ACHN (cell line): ENCODE results near the gene EIF2S2.

Source experiments
- DNase-seq: peaks from one replicate; pipeline ENCODE4 v3.0.0-alpha.2; 2015
- in situ Hi-C: cut with HindIII; loops from 2 replicates; pipeline ENCODE4 v1.10.0; 2017; ENCODE audit warnings: low sequenced_read_pairs, low pct_ligation_motif_present, low pct_unique_long_range_greater_than_20kb

Gene EIF2S2

DNA sequence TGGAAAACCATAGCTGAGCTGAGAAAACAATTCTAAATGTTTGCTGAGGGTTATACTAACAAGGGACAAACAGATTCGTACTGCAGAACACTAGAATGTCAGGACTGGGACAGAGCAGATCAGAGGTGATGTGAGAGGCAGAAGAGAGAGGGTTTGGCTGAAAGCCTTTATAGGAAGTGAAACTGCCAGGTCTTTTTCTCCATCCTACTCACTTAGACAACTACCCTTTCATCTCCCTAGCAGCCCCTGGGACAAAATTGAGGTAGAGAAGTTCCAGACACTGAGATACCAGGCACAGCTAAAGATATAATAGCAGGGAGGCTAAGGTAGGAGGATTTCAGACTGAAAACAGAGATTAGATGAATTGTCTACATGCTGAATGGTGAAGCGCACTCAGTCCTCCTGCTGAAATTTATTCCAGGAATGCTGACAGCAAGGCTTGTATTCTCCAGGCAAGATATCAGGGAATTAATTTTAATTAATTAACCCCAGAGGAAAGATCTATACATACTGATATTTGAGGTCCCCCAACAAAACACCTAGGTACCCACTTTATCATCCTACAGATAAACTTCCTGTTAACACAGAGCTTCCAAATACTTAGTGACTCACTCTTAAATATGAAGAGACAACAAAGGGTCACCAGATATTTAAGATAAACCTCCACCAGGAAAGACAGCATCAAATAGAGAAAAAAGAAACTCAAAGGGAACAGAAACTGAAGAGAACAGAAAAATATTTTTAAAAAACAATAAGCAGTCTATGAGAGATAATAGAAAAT, 12.6 kb upstream of the EIF2S2 start:
- no peak for DNase-seq
- in situ Hi-C loops: no loop called here

DNA sequence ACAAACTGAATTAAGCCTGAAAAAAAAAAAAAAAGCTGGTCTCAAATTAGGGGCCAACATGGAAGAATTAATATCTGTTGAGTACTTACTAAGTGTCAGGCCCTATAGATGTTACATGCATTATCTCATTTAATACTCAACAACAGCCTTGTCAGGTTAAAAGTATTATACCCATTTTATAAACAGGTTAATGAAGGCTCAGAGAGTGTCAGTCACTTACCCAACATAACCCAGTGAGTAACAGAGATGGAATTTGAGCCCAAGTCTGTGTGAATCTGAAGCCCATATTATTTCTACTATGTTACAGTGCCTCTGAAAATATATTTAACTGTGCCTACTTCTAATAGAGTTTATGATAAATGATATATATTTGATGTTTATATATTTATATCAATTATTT, 11.3 kb upstream of the EIF2S2 start:
- in situ Hi-C loops: no loop called here
- no peak for DNase-seq

DNA sequence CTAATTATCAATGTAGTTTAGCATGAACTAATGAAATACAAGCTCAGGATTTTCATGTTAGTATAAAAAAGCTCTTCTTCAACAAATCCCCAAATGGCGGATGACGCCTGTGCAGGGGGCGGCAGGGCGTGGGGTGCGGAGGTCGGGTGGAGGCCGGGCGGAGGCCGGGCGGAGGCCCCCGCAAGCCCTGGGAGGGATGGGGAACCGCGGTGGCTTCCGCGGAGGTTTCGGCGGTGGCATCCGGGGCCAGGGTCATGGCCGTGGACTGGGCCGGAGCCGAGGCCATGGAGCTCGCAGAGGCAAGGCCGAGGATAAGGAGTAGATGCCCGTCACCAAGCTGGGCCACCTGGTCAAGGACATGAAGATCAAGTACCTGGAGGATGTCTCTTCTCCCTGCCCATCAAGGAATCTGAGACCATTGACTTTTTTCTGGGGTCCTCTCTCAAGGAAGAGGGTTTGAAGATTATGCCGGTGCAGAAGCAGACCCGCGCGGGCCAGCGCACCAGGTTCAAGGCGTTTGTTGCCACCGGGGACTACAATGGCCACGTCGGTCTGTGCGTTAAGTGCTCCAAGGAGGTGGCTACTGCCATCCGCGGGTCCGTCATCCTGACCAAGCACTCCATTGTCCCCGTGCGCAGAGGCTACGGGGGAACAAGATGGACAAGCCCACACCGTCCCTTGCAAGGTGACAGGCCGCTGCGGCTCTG, 10.4 kb upstream of the EIF2S2 start:
- in situ Hi-C loops: no loop called here
- DNase-seq: no peak

DNA sequence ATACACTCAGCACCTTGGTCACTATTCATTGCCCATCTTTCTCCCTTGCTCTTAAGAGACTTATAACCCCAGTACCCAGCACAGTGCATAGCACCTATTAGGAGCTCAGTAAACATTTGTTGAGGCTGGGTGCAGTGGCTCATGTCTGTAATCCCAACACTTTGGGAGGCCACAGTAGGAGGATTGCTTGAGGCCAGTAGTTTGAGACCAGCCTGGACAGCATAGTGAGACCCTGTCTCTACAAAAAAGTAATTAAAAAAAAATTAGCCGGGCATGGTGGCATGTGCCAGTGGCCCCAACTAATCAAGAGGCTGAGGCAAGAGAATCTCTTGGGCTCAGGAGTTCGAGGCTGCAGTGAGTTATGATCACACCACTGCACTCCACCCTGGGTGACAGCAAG, 8.2 kb upstream of the EIF2S2 start:
- in situ Hi-C loops: no loop called here
- no peak for DNase-seq

DNA sequence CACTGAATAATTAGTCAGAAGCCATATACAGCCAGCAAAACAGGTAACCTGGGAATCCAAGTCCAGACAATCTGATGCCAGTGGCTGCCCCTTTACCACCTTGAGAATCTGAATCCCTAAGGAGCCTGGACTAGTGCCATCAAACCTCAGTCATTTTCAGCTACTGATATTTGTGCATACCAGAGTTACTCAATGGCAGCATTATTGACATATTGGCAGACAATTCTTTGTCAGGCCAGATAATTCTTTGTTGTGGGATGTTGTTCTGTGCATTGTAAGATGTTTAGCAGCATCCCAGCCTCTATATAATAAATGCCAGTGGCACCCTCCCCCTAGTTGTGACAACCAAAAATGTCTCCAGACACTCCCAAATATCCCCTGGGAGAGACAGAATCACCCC, 3.2 kb upstream of the EIF2S2 start:
- in situ Hi-C loops: no loop called here
- DNase-seq: no peak

DNA sequence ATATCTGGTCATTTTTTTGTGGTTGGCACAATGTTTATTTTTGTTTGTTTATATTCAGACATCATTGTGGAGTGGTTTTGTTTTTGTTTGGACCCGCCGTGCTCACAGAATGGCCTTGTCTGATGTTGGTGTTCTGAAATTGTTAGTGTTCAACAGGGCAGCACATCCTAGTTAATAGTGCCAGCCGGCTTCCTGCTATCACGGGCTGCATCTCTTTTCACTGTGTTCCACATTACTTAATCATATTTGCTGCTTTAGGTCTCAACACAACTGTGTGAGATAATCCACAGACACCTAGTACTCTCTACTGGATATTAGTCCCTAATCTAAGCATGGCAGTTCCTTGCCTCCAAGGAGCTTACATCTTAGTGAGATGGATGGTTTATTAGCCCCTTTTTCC, 2.8 kb upstream of the EIF2S2 start:
- DNase-seq: no peak
- in situ Hi-C loops: no loop called here

DNA sequence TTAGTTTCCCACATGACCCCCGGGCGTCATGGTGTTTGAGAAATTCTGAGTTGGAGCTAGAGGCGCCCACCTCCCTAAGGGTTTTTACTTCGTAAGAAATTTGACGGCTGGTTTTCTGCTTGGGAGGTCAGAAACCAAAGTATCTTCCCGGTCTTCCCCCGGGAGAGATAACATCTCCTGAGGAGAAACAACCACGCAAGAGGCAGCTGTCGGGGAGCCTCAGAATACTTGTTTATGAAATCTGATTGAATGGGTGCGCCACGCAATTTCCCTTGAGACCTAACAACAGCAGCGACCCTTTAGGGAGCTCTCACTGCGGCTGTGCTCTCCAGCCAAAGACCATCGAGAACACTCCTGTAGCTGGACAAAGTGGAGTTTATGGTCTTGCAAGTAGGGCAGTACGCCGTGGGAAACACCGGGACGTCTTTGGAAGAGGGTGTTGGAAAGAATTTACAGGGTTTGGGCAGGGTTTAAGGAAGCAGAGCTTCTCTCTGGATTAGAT, 608 bp upstream of the EIF2S2 start:
- DNase-seq: peak; percentile 20

DNA sequence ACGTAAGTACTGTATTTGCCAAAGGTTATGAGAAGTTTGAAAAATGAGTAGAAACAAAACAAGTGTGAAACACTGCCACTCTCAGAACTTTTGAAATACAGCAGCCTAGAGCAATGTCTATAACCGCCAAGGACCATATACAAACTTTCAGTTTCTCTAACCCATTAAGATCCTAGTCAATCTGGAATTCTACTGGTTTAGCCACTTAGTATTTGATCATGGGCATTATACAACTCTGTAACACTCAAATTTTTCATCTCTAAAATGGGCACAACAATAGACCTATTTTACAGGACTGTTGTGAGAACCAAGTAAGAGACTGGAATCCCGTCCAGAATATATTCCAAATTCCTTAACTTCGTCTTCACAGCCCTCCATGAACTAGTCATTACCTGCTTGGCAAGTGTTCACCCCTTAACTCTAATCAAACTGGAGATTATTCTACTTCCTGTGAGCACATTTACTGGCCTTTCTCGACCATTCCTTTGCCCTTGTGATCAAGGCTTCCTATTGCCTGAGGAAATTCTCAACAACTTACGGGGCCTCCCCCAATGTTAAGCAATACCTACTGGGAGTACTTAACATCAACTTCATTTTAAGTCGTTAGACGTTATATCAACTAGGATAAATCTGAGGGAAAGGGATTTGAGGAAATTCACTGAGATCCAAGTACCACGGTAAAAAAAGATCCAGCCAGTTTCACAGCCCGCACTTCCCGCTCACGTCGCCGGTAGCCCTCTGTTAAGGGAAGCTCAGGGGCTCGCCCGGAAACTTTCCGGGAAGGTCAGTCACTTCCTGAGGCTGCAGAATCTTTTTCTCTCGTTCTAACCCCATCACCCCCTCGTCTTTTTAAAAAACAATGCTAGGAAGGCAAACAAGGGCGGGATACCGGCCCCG, 1.1 kb downstream of the EIF2S2 start:
- peak; percentile 35 for DNase-seq

More for the DNA sequence above, 608 bp upstream of the EIF2S2 start:
- in situ Hi-C loops: no loop called here

DNA sequence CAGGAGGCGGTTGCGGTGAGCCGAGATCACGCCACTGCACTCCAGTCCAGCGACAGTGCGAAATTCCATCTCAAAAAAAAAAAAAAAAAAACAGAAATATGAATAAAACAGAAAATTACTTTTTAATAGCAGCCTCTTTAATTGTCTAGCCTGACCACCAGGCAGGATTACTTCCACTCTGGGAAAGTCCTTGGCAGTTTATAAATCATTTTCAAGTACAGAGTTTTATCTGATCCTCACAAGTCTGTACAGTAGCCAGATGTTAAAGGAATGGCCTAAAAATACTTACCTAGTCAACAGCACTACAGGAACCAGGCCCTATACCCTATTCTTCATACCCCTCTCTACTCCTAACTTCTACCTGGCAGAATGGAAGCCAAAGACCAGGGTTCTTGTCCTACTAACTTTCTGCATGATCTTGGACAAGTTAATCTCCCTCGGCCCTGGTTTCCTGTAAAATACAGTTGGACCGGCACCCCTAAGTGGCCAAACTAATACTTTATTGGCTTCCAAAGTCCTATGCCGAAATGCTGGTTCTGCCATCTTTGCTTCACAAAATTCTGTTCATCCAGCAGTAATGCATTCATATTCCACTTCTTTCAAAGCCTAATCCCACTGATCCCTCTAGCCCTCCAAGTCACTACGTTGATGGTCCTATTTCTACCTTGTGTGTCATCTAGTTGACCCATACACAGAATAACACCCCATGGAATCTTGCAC, 1.9 kb downstream of the EIF2S2 start:
- DNase-seq: no peak
- in situ Hi-C loops: no loop called here

More for the DNA sequence above, 1.1 kb downstream of the EIF2S2 start:
- in situ Hi-C loops: no loop called here

DNA sequence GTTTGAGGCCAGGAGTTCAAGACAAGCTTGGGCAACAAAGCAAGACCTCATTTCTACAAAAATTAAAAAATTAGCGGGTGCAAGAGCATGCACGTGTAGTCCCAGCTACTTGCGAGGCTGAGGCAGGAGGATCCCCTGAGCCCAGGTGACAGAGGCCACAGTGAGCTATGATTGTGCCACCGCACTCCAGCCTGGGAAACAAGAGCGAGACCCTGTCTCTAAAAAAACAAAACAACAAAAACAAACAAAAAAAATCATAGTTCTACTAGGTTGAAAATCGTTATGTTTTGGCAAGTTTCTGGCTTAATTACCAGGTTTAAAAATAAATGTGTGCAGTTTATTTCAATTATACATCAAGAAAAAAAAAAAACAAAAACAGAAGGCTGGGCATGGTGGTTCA, 2.6 kb downstream of the EIF2S2 start:
- in situ Hi-C loops: no loop called here
- DNase-seq: no peak

DNA sequence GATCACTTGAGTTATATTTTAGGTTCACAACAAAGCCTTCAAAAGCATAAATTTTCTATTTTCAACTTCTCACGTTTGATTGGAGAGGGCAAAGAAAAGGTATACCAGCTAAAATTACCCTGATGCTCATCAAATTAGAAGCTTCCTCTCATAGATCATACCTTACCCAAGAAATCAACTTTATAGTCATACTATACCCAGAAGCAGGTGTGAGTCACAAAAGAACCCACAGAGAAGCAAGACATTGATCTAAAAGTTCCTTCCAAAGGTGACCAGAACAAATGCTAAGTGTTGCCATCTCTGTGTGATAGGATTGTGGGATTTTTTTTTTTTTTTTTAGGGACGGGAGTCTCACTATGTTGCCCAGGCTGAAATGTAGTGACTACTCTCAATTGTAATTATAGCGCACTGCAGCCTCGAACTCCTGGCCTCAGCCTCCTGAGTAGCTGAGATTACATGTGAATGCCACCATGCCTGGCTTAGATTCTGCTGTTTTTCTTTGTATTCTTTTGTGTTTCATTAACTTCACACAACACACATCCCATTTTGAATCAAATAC, 3.3 kb downstream of the EIF2S2 start:
- in situ Hi-C loops: no loop called here
- no peak for DNase-seq

DNA sequence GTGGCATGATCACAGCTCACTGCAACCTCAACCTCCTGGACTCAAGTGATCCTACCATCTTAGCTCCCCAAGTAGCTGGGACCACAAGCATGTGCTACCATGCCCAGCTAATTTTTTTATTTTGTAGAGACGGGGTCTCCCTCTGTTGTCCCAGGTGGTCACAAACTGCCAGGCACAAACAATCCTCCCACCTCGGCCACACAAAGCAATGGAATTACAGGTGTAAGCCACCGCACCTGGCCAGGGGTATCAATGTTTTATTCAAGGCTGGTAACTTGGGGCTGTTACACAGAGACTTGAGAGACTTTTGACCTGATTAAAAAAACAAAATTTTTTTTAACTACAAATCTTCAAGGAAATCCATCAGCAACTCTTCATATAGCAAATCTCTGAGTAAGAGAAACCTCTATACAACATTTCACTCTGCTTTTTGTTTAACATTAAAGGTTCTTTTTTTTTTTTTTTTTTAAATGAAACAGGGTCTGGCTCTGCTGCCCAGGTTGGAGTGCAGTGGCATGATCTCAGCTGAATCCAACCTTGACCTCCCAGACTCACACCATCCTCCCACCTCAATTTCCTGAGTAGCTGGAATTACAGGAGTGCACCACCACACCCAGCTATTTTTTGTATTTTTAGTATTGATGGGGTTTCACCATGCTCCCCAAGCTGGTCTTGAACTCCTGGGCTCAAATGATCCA, 5.9 kb downstream of the EIF2S2 start:
- in situ Hi-C loops: no loop called here
- no peak for DNase-seq

DNA sequence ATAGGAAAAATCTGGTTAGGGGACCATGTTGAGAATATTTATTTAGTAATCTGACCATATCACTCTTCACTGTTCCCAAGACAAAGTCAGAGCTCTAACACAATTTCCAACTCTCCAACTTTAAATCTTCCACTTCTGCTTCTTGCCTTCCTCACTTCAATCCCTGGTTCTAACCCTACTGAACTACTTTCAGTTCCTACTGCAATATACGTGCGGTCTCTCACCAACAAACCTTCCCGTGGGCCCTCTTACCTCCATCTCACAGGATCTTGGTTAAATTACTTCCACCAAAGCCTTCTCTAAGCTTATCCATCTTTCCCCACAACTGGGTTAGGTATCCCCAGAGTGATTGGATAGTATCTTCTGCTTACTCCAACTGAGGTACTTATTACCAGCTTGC, 8.0 kb downstream of the EIF2S2 start:
- DNase-seq: no peak
- in situ Hi-C loops: no loop called here

DNA sequence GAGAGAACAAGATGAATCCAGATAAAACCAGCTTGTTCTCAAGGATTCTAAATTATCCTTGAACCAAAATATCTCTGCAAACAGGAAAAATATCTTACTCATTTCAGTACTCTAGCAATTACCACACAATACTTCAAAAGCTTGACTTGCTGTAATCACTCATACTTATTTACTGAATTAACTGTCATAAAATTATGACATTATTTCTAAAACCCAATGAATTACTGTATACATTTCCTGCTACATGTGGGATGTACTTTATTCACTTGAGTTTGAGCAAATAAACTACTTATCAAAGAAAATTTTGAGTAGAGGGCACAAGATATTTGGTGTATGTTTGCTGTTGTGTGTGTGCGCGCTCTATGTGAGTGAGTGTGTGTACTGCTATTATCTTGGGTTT, 9.7 kb downstream of the EIF2S2 start:
- DNase-seq: no peak
- in situ Hi-C loops: no loop called here

DNA sequence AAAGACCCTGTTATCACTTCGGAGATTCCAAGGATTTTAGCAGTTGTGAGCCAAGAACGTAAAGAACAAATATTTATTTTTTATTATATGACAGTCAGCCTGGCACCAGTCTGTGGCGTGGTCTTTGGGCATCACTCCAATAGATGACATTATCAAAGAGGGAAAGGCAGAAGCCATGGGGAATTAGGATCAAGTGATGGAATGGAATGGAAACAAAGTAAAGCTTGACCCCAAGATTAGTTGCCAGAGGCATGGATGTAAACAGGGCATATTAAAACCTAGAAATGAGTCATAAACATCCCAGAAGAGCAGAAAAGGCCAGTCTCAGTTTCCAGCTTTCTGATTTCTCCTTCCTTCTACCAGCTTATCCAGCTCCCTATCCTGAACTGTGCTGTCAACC, 11.5 kb downstream of the EIF2S2 start:
- in situ Hi-C loops: no loop called here
- no peak for DNase-seq

DNA sequence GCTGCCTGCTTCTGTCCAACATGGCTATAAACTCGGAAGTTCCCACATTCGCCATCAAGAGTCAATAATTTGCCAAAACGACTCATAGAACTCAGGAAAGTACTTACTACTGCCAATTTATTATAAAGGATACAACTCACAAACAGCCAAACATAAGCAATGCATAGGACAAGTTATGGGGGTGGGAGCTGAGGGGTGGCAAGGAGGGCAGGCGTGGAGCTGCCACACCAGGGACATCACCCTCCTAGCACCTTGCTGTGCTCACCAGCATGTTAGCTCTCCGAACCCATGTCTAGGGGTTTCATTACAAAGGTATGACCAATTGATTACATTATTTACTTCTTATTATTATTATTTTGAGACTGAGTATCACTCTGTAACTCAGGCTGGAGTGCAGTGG, 12.4 kb downstream of the EIF2S2 start:
- in situ Hi-C loops: no loop called here
- DNase-seq: no peak

DNA sequence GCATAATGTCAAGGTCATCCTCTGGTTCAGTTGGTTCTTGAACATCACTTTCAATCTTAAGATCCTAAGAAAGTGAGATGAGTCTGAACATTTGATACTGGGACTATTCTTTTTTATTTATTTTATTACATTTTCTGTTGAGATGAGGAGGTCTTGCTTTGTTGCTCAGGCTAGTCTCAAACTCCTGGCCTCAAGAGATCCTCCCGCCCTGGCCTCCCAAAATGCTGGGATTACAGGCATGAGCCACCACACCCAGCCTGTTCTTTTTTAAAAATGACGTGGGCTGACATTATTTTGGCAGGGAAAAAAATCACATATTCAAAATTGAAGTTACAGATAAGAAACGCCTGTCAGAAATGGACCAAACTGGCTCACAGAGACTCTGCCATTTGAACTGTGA, 13.5 kb downstream of the EIF2S2 start:
- DNase-seq: no peak
- in situ Hi-C loops: no loop called here
